Activated T-cell treated with anti-CD3 and anti-CD28 coated beads for 1 hour (primary cell): ENCODE measurements around the gene MGP.

ENCODE experiments used
- DNase-seq: peaks from one replicate; pipeline ENCODE4 v3.0.0-alpha.2; 2020; ENCODE audit warnings: low read depth

The MGP gene

DNA sequence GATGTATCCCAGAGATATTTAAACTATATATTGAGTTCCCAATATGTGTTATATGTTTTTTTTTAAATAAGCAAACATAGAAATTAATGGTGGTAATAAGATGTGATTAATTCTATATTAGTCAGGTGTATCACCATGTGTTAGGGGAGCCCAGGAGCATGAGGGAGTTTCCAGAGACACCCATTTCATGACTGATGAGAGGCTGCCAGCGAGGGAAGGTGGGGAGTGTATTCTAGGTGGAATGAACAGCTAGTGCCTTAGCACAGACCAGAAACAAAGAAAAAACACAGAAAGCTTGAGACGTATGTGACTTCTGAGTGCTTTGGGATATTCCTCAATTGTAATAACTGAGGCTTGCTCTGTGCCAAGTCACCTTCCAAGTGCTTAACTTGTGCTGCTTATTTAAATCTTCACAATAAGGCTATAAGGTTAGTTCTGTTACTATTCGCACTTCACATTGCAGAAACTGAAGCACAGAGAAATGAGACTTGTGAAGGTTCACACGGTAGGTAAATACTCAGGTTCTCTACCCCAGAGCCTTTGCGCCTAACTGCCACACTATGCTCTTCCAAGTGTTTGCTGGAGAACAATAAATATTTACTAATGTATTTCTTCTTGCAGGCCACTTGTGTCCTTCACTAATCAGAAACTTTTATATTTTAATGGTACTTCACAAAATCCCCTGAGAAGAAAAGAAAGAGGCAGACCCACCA is 17.9 kb upstream of the MGP start:
- no peak for DNase-seq

DNA sequence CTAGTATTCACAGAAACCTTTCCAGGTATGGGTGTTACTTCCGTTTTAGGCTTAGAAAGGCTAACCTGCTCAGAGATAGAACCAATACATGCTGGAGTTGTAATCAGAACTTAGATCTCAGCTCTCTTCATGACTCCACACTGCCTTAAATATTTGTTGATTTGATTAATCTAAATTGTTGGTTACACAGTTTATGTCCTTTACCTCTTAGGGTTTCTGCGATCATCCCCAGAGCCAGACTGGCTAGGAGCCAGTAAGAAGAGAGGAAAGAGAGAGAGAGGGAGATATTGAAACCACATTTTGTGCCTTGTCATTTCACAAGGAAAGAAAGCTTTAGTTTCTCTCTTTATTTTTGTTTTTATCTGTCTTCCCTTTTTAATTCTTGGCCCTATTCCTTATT is 16.8 kb upstream of the MGP start:
- no peak for DNase-seq

DNA sequence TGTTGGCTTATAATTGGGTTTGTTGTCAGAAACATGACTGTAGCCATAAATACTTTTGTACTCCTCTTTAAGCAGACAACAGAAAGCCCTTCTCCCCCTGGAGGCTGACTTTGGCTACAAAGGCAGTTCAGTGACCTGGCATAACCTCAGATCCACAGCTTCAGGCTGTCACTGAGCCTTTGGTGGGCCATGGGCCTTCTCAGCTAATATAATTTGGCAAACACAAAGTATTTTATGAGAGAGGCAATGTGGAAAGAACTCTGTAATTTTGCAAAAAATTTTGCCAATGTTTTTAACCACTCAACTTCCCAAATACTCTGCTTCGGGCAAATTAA is 15.5 kb upstream of the MGP start:
- no peak for DNase-seq

DNA sequence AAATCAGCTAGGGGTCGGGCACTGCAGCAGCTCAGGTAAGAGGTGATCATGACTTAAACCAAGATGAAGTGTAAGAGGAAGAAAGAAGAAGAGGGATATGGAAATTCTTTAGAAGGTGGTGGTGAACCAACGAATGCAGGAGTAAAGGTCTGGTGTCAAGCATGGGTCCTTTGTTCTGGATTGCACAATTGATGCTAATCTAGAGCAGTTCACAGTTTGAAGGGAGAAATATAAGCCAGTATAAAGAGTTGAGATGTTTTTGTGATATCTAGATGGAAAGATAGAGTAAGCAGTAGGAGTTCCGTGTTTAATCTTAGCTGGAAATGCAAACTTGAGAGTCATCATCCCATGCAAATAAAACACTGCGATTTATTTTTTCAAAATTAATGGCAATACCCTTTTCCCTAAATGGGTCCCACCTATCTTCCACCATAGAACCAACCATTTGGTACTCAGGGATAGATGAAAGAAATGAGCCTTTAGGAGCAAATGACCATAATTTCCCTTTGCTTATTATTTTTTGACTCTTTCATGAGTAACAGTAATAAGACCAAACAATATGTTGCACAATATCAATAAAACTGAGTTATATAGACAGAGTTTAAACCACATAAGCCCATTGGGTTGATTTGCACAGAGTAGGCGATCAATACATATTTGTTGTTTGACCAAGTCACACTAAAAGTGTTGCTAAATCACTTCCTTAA is 15.0 kb upstream of the MGP start:
- no peak for DNase-seq

DNA sequence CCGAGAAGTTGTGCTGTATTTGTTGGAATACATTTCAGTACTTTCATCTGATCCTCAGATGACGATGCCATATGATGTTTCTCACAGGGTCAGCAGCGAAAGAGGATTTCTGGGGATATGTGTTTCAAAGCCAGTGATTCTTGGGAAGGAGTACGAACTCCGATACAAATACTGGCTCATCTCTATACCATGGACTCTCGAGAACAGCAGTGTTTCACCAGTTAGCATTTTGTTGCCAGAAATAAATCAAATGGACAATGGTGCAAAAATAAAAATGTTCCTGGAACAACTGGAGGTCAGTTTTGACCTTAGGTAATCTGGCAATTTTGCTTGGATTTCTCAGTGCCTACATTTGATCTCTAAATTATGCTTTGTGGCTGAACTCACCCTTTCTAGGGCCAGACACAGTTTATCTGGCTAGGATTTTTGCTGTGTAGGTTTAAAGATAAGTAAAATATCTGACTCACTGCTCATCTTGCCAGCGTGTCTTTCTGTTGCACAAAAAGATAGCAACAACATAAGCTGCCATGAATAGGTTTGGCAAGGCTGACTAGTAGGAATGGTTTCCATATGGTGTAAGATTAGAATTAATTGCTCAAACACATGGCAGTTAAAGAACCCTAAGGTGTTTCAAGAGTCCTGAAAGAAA is 11.0 kb upstream of the MGP start:
- DNase-seq: no peak

DNA sequence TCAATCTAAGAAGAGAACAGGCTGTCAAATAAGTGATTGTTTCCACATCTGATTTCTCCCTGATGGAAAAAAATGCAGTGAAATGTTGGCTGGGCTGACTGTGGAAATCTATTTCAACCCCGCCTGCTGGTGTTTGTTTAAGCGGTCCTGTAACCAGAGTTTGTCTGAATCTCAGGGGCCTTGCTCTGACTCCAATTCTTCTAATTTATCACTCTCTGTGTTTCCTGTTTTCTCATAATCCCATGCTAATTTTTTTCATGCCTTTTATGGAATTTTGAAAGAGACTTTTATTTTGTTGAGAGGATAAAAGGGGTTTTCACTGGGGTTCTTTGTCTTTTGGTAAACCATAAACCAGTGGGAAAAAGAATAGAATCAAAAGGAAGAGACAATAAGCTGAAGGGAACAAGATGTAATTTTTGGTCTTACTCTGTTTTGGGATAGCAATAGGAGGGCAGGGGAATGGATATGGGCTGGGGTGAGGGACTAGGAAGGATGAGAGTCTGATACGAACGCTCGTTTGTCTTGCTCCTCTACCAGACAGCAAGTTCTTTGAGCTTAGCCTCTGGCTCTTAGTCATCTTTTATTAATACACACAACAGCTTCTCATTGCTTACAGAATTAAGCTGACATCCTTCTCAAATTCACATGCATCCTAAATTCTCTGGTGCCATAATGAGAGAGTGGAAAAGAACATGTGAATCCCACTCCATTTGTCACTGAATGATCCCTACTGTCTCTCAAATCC is 8.0 kb upstream of the MGP start:
- no peak for DNase-seq

DNA sequence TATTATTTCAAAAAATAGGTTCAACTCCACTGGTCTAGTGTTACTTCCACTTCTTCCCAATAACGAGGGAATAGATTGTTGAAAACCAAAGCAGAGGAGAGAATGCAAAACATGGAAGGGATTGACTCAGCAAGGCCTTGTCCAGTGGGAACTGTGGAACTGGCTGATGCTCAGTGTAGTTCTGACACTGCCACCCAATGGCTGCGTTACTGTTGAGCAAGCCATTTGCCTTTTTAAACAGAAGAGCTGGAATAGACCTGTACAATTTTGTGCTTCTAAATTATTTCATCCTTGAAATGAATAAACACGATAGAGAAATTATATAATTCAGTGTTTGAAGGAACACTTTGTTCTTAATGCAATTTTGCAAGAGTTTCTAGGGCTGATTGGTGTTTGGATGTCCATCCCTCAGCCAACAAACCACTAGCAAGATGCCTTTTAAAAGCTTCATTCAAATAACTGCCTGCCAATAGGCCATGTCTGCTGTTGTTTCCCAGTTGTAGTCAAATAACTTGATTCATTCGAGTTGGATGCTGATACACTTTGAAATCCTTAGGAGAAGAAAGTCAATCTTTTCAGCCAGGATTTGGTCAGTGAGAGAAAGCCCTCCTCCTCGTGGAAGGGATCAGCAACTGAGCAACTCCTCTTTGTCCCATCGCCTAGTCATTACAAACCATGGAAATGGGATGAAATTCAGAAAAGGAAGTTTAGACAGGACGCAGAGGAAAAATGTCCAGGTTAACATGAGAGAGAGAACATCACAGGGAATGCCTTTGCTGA is 7.3 kb upstream of the MGP start:
- DNase-seq: no peak

DNA sequence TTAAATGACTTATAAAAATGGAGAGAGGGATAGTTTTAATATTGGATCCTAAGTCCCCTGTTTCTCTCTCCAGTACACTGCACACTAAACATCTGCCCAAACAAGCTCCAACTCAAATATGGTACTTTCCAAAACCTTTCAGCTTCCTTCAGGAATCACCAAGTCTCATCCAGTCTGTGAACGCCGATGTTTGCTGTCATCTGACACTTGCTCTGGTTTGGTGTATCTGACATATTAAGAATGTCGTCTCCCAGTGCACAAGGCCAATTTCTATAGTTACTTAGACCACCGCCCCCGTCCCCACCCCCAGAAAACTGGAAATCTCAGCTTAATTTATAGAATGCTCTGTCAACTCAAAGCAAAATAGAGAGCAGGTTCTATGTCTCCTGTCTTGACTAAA is 5.0 kb upstream of the MGP start:
- no peak for DNase-seq

DNA sequence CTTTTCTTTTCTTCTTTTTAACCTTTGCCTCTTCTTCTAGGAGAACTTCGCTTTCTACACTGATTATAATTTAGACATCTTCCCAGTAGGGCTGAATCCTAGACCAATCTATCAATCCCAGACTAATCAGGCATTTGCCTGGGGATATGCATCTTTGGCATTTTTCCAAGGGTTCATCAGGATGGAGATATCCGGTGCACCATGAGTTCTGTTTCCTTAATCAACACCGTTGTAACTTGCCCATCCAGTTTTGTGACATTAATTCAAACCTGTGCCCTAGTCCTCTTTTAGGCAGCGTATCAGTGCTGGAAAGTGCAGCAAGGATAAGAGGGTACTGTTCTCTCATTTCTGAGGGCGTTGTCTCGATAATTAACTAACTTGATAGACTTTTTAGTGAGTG is 617 bp upstream of the MGP start:
- no peak for DNase-seq

DNA sequence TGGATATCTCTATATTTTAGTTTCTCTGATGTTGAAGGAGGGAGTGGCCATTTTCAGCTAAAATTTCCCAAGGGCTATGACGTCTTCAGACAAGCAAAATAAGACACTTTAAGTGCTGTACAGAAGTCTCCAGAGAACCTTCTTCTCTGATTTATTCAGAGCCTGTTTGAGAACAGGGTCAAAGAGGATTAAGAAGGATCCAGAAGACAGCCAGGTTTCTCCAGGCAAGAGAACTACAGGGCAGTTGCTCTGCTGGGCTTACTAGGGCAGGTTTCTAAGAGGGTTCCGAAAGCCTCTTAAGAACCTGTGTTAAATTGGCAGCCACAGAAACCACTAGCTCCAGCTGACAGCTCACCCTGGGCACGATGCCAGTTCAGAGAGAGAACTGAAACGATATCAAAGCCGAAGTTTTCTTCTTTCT is 1.2 kb downstream of the MGP start:
- DNase-seq: peak; percentile 78

DNA sequence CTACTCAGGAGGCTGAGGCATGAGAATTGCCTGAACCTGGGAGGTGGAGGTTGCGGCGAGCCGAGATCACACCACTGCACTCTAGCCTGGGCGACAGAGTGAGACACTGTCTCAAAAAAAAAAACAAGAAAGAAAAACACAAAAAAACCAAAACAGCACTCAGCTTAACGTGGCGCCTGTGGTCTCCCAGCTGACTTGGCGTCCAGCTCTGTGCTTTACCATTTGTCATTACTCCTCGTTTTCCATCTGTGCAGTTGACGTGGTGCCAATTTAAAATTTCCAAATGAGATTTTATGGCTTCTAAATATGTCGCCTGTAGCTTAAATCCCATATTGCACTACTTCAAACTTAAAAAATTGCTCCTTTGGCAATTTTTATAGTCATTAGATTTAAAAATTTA is 2.0 kb downstream of the MGP start:
- no peak for DNase-seq

DNA sequence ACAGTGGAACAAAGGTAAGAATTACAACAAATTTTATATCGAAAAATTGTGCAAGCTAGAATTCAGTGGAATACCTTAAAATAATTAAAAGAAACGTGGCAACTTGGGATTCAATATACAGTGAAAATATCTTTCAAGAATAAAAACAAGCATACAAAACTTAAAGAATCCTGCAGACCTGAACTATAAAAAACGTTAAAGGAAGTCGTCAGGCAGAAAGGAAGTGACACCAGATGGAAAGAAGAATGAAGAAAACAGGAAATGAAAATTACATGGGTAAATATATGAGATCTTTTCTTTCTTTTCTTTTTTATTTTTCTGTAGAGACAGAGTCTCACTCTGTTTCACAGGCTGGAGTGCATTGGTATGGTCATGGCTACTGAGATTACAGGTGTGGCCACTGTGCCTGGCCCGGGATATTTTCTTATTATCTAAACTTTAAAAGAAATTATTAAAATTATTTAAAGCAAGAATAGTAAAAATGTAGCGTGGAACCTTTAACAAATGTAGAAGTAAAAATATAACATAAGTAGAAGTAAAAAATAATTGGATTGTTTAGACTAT is 4.7 kb downstream of the MGP start:
- DNase-seq: no peak

DNA sequence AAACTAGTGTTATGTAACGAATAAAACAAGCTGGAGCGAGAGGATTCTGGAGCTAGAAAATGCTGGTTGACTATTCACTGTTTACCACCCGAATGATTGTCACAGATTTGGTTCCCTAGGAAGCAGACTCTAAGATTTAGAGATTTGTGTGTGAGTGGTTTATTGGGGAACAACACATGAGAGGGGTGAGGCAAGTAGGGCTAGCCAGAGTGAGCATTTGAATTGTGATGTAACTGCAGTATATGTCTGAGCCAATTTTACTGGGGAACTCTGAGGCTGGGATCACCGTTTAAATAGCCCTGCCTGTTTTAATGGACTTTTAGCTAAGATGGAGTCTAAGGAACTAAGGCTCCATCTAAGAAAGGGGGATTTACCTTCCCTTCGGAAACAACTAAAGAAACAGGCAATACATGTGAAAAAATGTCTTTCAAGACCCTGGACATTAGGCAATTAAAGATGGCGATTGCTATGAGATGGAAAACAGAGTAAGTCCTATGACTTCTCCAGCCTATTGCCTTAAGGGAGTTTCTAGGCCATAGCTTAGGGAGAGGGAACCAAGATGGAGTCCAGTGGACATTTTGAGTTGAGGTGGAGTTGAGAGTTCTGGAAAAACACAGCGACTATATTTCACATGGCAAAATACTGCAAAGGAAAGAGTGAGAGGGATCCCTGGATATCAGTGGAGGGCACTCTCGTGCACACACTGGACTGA is 6.3 kb downstream of the MGP start:
- DNase-seq: no peak

DNA sequence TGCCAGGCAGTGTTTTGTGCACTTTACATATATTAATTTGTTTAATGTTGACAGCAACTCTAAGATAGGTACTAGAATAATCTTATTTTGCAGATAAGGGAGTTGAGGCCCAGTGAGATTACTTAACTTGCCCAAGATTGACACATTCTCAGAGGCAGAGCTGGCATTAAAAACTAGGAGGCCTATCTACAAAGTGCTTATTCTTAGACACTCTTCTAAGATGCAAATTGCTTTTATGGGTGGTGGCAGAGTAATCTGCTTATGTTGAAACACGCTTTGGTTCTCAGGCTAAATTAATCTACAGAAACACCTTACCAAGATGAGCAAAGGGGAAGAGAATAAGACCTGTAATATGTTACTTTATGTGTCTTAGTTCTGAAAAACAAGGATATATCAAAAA is 7.2 kb downstream of the MGP start:
- no peak for DNase-seq

DNA sequence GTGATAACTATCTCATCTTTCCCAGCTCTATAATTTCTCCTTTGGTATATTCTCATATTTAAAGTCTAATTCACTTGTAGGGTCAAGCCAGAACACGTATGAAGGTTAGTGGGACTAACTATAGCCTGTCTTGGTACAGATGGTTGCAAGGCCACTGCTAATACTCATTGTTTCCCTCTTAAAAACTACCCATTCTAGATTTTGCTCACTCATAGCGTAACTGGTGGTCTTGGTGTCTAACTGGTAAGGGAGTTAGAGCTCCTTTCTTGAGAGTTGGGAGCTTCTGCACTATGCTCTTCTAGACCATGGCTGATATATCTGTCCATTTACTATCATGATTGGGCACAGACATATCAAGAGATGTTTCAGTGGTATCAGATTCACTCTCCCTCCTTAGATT is 8.8 kb downstream of the MGP start:
- no peak for DNase-seq

DNA sequence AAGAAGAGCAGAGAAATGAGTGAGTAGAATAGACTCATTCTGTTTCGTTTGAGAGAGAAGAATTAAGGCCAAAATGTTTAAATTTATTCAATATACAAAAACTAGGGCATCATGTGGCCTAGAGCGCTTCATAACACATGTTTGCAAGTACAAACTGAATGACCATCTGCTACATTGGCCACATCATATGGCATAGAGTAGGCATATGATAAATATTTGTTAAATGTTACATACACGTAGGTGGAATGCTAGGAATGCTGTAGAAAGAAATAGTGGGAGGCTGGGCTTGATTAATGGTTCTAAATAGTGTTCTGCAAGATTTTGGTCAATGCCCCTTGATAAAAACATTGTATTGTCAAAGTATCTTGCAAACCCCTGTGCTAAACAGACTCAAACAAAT is 10.8 kb downstream of the MGP start:
- DNase-seq: no peak

DNA sequence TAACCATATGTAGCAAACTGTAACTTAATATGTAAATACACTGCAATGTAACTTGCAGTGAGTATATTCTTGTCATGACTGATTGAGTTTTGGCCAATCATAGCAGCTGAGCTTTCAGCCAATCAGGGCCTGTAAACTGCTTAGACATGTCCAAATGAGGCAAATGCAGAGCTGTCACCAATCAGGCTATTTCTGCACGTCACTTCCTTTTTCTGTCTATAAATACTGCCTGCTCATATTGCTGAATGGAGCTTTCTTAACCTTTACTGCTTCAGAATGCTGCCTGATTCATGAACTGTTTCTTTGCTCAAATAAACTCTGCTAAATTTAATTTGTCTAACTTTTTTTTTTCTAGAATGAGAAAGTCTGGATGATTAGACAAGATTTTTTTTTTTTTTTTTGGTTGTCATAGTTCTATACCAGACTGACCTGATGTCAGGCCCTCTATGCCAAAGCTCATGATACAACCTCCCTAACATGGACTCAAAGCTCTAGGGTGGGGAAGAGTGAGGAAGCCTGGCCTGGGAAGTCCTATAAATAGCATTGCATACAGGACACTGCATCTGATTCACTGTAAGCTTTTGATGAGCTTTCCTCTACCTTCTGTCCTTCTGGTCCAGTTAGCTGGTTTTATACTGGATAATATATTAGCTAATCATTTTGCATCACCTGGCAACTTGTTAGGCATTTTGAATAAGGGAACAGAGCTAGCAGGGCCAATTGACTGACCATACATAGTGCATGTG is 12.0 kb downstream of the MGP start:
- no peak for DNase-seq

DNA sequence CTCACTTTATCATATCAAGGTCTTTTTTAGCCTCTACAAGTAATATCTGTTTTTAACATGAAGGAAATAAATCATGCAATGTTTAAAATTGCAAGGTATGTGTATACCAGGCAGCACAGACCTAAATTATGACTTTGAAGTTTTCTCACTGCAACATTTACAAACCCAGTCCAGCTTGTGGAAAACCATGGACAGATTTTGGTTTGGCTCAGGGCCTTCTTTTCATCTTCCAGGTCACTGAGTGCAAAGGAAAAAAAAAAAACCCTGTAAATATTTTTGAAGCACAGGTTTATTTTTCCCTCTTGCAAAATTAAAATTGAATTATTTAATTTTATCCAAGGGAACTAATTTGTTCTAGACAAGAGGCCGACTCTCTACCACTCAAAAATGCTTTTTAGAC is 13.8 kb downstream of the MGP start:
- no peak for DNase-seq

DNA sequence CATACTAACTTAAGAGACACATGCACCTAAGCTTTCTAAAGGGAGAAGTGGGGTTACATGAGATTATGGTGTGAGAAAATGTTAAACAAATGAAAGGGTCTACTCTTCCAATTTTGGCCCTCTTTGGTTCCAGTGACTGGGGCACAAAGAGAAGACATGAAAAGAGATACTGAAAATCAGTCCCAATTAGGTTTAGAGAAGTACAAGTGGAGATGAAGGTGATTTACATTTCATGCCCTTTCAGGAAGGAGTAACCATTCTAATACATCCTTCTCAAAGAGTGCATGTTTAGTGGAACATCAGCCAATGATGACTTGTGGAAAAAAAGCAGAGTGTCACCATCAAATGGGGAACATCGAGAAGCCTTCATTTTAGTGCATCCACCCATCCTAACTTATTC is 14.4 kb downstream of the MGP start:
- DNase-seq: no peak

DNA sequence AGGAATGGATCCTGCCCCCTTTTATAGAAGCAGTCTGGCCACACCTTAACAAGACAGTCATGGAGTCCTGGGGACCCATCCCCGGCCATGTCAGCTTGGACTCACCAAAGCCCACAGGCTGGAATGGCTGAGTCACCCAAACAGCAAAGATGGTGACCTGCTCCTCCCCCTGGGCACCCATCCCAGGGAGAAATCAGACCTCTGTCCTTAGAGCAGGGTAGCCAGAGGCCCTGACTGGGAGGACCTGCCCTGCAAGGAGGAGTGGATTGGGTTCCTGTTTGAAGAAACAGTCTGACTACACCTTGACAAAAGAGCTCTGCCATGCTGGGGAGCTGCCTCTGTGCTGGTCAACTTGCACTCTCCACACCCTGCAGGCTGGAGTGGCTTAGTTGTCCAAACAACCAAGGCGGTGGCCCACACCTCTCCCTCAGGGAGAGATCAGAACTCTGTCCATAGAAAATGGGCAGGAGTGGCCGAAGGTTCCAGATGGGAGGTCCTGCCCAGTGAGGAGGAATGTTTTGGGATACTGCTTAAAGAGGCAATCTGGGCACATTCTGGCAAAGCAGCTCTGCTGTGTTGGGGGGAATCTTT is 16.6 kb downstream of the MGP start:
- no peak for DNase-seq
